SU-DHL-6 (cell line): ENCODE measurements around the gene SYVN1.

Experiments used
- CTCF ChIP-seq: fragments of 200-600 bp; sonication (generic); IDR thresholded peaks from one replicate; pipeline ENCODE4 v1.5.1; 2017; ENCODE audit warnings: antibody characterized with exemption, mild to moderate bottlenecking, low read length, moderate library complexity; ENCODE audit not compliant: insufficient read depth, poor library complexity, severe bottlenecking
- EZH2phosphoT487 ChIP-seq: fragments of 200-600 bp; sonication (generic), shearing (Covaris generic); conservative IDR thresholded peaks from 2 replicates; pipeline ENCODE4 v1.6.1; 2018; ENCODE audit warnings: mild to moderate bottlenecking, antibody characterized with exemption, low read length, moderate library complexity, mixed read lengths

GRCh38 chr11:65166893-65167292 is 32.6 kb upstream of the SYVN1 start:
- TF ChIP-seq CTCF (no peak), EZH2phosphoT487 (no peak)
